Effector memory CD4-positive, alpha-beta T cell (primary cell): ENCODE results near the gene FAM187B.
A peak's percentile ranks its signal among the peaks of the same experiment; 100 is the strongest.

Experiments
- DNase-seq, 3 donors: peaks; one replicate each; pipeline ENCODE4 v3.0.0-alpha.2; 2020
- H3K27ac ChIP-seq: 2 replicates; pipeline ENCODE4 v1.7.0; 2013; ENCODE audit warnings: mild to moderate bottlenecking, low read length, moderate library complexity; ENCODE audit not compliant: insufficient read depth, poor library complexity, severe bottlenecking
- H3K27me3 ChIP-seq: replicated peaks from 2 replicates; pipeline ENCODE4 v1.7.0; 2013; ENCODE audit warnings: mild to moderate bottlenecking, low read length; ENCODE audit not compliant: insufficient read depth, control insufficient read depth, poor library complexity, severe bottlenecking
- H3K36me3 ChIP-seq: 2 replicates; pipeline ENCODE4 v1.7.0; 2013; ENCODE audit warnings: mild to moderate bottlenecking, low read length, moderate library complexity; ENCODE audit not compliant: control insufficient read depth, insufficient read depth
- H3K4me1 ChIP-seq: 2 replicates; pipeline ENCODE4 v1.7.0; 2013; ENCODE audit warnings: low read length, mild to moderate bottlenecking; ENCODE audit not compliant: control insufficient read depth, insufficient read depth, poor library complexity, severe bottlenecking
- H3K4me3 ChIP-seq: 2 replicates; pipeline ENCODE4 v1.7.0; 2013; ENCODE audit warnings: low read length, low read depth, mild to moderate bottlenecking; ENCODE audit not compliant: insufficient read depth, poor library complexity, severe bottlenecking
- H3K9me3 ChIP-seq: 2 replicates; pipeline ENCODE4 v1.7.0; 2013; ENCODE audit warnings: mild to moderate bottlenecking, low read length, moderate library complexity; ENCODE audit not compliant: control insufficient read depth

The FAM187B gene

DNA sequence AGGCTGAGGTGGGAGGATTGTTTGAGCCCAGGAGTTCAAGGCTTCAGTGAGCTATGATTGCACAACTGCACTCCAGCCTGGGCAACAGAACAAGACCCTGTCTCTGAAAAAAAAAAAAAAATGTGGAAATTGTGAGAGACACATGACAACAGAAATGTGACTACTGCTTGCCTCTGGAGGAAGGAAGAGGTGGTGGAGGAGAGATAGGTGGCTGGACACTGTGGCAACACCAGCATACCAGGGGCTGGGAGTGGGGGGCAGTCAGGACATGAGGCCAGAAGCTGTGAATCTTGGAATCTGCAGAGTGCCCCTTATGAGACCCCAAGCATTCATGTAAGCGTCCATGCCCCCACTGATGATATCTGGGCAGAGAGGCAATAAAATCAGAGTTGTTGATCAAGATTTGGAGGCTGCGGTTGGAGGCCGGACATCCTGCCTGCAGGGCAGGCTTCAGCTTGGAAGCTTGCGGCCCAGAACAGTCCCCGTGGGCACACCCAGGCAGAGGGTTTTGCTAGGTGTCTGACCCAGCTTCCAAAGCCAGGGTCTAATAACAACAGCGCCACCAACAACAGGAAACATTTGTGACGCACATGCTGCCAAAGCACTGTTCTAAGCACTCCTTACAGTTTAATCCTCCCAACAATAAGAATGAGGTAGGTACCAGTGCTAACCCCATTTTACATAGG, 16.9 kb downstream of the FAM187B start:
- H3K27ac ChIP-seq = peak overlapping the region; percentile 95
- DNase-seq = peak; percentile 79 to 85 (median 81)
- no peaks in the 10 kb centered on the region for H3K36me3 ChIP-seq
- H3K27me3 ChIP-seq = no peaks in the 10 kb centered on the region
- peaks cover 34% of the 10 kb centered on the region for H3K4me1 ChIP-seq
- H3K9me3 ChIP-seq = no peaks in the 10 kb centered on the region
- no peak overlapping the region for H3K4me3 ChIP-seq

DNA sequence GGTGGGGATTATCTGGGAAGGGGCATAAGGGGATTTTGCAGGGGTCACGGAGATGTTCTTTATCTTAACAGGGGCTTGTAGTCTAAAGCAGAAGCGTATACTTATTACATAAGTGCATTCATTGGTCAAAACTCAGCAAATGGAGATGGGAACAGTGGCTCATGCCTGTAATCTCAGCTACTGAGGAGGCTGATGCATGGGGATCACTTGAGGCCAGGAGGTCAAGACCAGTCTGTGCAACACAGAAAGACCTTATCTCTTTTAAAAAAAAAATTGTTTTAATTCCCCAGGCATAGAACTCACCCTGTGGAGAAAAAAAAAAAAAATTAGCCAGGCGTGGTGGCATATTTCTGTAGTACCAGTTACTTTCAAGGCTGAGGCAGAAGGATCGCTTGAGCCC, 18.9 kb downstream of the FAM187B start:
- no peak overlapping the region for H3K4me3 ChIP-seq
- H3K27ac ChIP-seq = peak overlapping the region; percentile 95
- H3K4me1 ChIP-seq = peaks cover 51% of the 10 kb centered on the region
- H3K9me3 ChIP-seq = no peaks in the 10 kb centered on the region
- no peaks in the 10 kb centered on the region for H3K36me3 ChIP-seq
- no peak for DNase-seq
- no peaks in the 10 kb centered on the region for H3K27me3 ChIP-seq

GRCh38 chr19:35208121-35208520, 20.4 kb downstream of the FAM187B start:
- no peaks in the 10 kb centered on the region for H3K9me3 ChIP-seq
- no peak overlapping the region for H3K4me3 ChIP-seq
- no peak for DNase-seq
- no peaks in the 10 kb centered on the region for H3K27me3 ChIP-seq
- H3K4me1 ChIP-seq = peaks cover 51% of the 10 kb centered on the region
- no peaks in the 10 kb centered on the region for H3K36me3 ChIP-seq
- H3K27ac ChIP-seq = peak overlapping the region; percentile 84

GRCh38 chr19:35207391-35207871, 21.1 kb downstream of the FAM187B start:
- H3K27ac ChIP-seq = peak overlapping the region; percentile 84
- no peaks in the 10 kb centered on the region for H3K9me3 ChIP-seq
- H3K27me3 ChIP-seq = no peaks in the 10 kb centered on the region
- H3K4me1 ChIP-seq = peaks cover 44% of the 10 kb centered on the region
- no peaks in the 10 kb centered on the region for H3K36me3 ChIP-seq
- H3K4me3 ChIP-seq = no peak overlapping the region
- DNase-seq = peak; percentile 31 to 54 (median 41)

DNA sequence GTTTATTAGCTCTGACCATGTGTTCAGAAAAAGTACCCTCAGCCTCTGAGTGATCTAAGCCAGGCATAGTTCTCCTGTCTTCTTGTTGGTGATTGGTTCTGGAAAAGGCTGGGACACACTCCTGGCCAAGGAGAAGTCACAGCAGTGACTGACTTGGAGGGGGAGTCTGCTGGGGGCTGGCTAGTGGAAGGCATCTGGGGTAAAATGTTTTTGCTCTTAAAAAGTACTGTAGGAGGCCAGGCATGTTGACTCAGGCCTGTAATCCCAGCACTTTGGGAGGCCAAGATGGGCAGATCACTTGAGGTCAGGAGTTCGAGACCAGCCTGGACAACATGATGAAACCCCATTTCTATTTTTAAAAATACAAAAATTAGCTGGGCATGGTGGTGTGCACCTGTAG, 21.7 kb downstream of the FAM187B start:
- H3K9me3 ChIP-seq = no peaks in the 10 kb centered on the region
- DNase-seq = no peak
- H3K4me1 ChIP-seq = peaks cover 39% of the 10 kb centered on the region
- peak overlapping the region; percentile 84 for H3K27ac ChIP-seq
- H3K4me3 ChIP-seq = no peak overlapping the region
- no peaks in the 10 kb centered on the region for H3K36me3 ChIP-seq
- no peaks in the 10 kb centered on the region for H3K27me3 ChIP-seq

GRCh38 chr19:35206379-35206778, 22.2 kb downstream of the FAM187B start:
- peak; percentile 55 to 71 (median 58) for DNase-seq
- Histone ChIP-seq H3K27ac (peak overlapping the region; percentile 84), H3K27me3 (no peaks in the 10 kb centered on the region), H3K4me1 (peaks cover 39% of the 10 kb centered on the region), H3K9me3 (no peaks in the 10 kb centered on the region), H3K4me3 (no peak overlapping the region), H3K36me3 (no peaks in the 10 kb centered on the region)

DNA sequence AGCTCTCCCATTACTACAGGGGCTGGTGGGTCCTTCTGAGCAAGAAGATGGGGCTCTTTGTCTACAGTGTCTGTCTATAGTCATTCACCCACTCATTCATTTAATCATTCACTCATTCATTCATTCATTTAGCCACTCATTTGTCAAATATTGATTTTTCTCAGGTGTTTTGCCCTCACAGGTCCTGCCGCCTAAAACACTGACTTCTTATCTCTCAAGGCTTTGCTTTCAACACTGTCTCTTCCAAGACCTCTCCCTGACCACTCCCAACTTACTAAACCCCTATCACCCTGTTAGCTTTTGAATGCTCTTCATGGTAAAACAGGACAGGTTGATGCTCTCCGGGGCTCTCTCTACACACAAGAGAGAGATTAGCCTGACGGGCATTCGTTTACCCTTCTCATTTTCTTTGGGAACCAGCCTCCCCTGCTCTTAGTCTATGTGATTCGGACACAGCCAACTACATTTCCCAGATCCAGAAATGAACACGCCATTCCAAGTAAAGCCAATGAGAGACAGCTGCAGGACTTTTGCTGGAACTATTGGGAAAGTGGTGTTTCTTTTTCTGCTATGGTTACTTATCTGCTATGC, 22.7 kb downstream of the FAM187B start:
- peak overlapping the region; percentile 84 for H3K27ac ChIP-seq
- H3K9me3 ChIP-seq = no peaks in the 10 kb centered on the region
- no peak overlapping the region for H3K4me3 ChIP-seq
- DNase-seq = no peak
- no peaks in the 10 kb centered on the region for H3K27me3 ChIP-seq
- H3K36me3 ChIP-seq = no peaks in the 10 kb centered on the region
- H3K4me1 ChIP-seq = peaks cover 39% of the 10 kb centered on the region

- Histone ChIP-seq H3K4me1 (peaks cover 39% of the 10 kb centered on the region), H3K36me3 (no peaks in the 10 kb centered on the region), H3K9me3 (no peaks in the 10 kb centered on the region), H3K27me3 (no peaks in the 10 kb centered on the region), H3K4me3 (no peak overlapping the region), H3K27ac (peak overlapping the region; percentile 84)
- no peak for DNase-seq
Observed at GRCh38 chr19:35204799-35205732, 23.5 kb downstream of the FAM187B start.

DNA sequence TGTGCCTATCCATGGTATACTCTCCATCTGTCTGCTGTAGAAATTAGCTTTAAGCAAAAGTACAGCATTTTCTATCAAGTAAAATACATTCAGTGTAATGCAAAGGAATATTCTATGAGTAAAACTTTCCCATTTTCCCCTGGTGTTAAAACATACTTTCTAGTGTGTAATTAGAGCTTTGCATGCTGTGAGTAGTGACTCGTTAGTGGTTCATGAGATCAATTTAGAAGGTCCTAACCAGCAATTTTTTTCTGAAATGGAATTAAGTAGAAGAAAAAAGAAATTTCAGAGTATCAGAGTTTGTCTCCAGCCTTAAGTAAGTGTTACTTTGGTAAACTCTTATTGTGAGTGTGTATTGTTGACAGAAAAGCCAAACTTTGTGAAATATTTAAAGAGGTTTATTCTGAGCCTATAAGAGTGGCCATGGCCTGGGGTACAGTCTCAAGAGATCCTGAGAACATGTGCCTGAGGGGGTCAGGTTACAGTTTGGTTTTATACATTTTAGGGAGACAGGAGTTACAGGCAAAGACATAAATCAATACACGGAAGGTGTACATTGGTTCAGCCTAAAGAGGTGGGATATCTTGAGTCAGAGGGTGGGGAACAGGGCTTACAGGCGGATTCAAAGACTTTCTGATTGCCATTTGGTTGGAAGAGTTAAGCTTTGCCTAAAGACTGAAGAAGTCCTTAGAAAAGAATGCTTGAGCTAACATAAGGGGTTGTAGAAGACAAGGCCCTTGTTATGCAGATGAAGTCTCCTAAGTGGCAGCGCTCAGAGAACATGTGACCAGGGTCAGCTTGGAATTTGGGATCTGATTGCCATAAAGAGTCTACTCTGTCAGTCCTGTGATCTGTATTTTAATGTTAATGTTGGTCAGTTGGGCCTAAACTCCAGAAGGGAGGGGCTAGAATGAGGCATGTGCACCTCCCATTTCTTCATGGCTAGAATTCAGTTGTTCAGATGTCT, 25.5 kb downstream of the FAM187B start:
- H3K4me1 ChIP-seq = peaks cover 39% of the 10 kb centered on the region
- H3K36me3 ChIP-seq = no peaks in the 10 kb centered on the region
- H3K27me3 ChIP-seq = no peaks in the 10 kb centered on the region
- no peaks in the 10 kb centered on the region for H3K9me3 ChIP-seq
- no peak for DNase-seq
- H3K4me3 ChIP-seq = no peak overlapping the region
- peak overlapping the region; percentile 3 for H3K27ac ChIP-seq
